Lower lobe of right lung (tissue), 2 donors: ENCODE data around the gene PHACTR1. TPM values are rescaled to one million over a fixed set of nuclear protein-coding genes. Genes with fewer than 3 reads are reported as not detected.

ENCODE experiments used
- ATAC-seq, 2 donors: fragments of 200-7000 bp; cut with Tn5 transposase; one replicate each; pipeline ENCODE4 v1.9.1; 2020 to 2022; ENCODE audit warnings: mild to moderate bottlenecking in 2 of 2, moderate library complexity in 2 of 2
- DNase-seq: peaks from one replicate; pipeline ENCODE4 v3.0.0-alpha.2; 2020
- H3K27ac ChIP-seq: fragments of 200-600 bp; one replicate; pipeline ENCODE4 v1.8.0; 2022
- H3K27me3 ChIP-seq: fragments of 200-600 bp; one replicate; pipeline ENCODE4 v1.8.0; 2022; ENCODE audit warnings: low read depth
- H3K36me3 ChIP-seq: fragments of 200-600 bp; one replicate; pipeline ENCODE4 v1.8.0; 2022; ENCODE audit warnings: mild to moderate bottlenecking
- H3K4me1 ChIP-seq: fragments of 200-600 bp; one replicate; pipeline ENCODE4 v1.8.0; 2022
- H3K4me3 ChIP-seq: fragments of 200-600 bp; one replicate; pipeline ENCODE4 v1.8.0; 2022; ENCODE audit warnings: mild to moderate bottlenecking
- H3K9me3 ChIP-seq: fragments of 200-600 bp; one replicate; pipeline ENCODE4 v1.8.0; 2022
- CTCF ChIP-seq: fragments of 200-600 bp; IDR thresholded peaks from one replicate; pipeline ENCODE4 v1.8.0; 2022; ENCODE audit warnings: antibody characterized with exemption, mild to moderate bottlenecking
- intact Hi-C: fragments of 100-400 bp; cut with DNase I; formaldehyde crosslinking; loops from one replicate; pipeline ENCODE4 v1.11.0; 2022
- total RNA-seq: library from RNA; stranded (reverse); fragmentation: NEBNext Ultra II Directional; extraction: Animal tissue kit (Norgen Biotek cat#: 25700); gene quantifications from one replicate; pipeline ENCODE4 v1.2.1, GENCODE V29; 2021
- donor health status: DM: no; HTN: yes; CAD: no; lungs with severe emphysema.

The PHACTR1 gene
- total RNA-seq, 1 donor from 2014 or later, result 91.0 TPM

DNA sequence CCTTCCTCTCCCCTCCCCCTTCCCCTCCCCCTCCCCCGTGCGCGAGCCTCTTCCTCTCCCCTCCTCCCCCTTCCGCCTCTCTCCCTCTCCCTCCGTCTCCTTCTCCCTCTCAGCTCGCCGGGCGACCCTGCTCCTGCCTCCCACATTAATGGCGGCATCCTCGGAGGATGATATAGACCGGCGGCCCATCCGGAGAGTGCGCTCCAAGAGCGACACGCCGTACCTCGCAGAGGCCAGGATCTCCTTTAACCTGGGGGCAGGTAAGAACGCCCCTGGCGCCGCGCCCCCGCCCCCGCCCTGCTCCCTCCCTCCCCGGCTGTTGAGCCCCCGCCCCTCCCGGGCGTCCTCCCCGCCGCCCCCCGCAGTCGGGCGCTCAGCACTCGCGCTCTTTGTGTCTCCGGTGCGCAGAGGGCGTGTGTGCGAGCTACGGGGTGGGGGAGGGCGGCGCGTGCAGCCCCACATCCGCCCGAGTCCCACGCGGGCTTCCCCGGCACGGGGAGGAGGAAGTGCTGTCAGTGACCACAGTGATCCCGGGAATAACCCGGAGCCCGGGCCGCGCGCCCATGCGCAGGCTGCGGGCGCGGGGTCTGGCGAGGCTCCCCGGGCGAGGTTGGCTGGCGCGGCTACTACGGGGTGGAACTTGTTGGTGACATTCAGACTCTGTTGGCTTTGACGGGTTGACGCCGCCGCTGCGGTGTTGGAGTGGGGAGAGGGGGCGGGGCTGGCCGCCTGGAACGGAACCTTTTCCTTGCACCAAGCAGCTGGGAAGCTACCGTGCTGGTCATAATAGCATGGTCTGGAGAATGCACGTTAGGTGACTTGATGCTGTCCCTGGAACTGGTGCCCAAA lies 33.2 kb downstream of the PHACTR1 start:
- intact Hi-C loops, result no loop called here
- Histone ChIP-seq H3K4me1 (no peaks in the 10 kb centered on the region), H3K27me3 (peaks cover 51% of the 10 kb centered on the region), H3K27ac (no peak overlapping the region), H3K9me3 (no peaks in the 10 kb centered on the region), H3K36me3 (no peaks in the 10 kb centered on the region), H3K4me3 (no peak overlapping the region)
- TF ChIP-seq CTCF, result no peak
- DNase-seq (no peak), ATAC-seq (no peak)

GRCh38 chr6:12750416-12750815 lies 33.8 kb downstream of the PHACTR1 start:
- ATAC-seq (no peak), DNase-seq (no peak)
- no peaks in the 10 kb centered on the region for H3K9me3 ChIP-seq
- no peak overlapping the region for H3K27ac ChIP-seq
- no peak overlapping the region for H3K4me3 ChIP-seq
- peaks cover 51% of the 10 kb centered on the region for H3K27me3 ChIP-seq
- no peaks in the 10 kb centered on the region for H3K4me1 ChIP-seq
- no peaks in the 10 kb centered on the region for H3K36me3 ChIP-seq
- TF ChIP-seq CTCF, result no peak
- intact Hi-C loops, result no loop called here

DNA sequence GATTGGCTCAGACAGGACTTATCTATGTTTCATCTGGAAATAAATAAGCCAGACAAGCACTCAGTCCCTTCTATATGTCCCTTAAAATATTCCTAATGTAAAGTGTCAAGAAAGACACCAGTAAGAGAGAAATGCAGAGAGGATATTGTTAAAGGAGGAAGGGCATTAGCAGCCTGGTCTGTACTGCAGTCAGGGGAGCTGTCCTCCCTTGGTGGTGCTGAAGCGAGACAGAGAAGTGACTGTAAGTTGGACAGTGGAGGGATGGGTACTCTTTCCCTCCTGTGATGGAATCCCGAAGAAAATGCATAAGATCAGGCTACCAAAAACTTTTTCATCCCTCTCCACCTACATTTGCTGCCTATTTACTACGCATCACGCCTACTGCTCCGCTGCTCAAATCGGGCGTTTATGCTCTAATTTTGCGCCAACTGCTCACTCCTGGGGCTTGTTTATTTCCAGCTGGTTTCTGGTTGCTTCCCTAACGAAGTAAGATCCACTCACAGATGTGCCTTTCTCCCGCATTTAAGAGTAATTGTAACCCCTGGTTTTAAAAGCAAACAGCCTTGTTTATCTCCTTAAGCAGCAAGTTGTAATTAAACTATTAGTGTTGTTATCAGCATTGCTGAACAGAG lies 35.2 kb downstream of the PHACTR1 start:
- H3K4me1 ChIP-seq, result no peaks in the 10 kb centered on the region
- intact Hi-C loops, result no loop called here
- ATAC-seq (peak; percentile 55 to 66), DNase-seq (peak; percentile 62)
- no peak for TF ChIP-seq CTCF
- no peak overlapping the region for H3K4me3 ChIP-seq
- no peaks in the 10 kb centered on the region for H3K36me3 ChIP-seq
- H3K27me3 ChIP-seq, result peaks cover 49% of the 10 kb centered on the region
- H3K9me3 ChIP-seq, result no peaks in the 10 kb centered on the region
- H3K27ac ChIP-seq, result no peak overlapping the region

DNA sequence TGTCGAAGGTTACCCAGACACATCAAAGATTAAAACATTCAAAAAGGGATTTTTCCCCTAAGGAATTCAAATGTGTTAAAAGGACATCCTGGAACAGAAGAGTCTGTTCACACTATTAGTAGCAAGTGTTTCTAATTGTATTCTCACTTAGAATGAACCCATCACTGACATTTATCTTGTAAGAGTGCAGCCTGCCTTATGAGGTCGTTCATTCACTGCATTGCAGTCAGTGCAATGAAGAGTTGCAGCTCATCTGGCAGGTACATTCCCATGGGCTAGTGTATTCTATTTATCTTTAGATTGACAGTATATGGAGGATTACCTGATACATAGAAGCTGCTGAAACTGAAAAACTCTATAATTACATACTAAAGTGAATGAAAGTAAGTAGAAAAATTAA lies 36.5 kb downstream of the PHACTR1 start:
- Histone ChIP-seq H3K36me3 (no peaks in the 10 kb centered on the region), H3K27ac (no peak overlapping the region), H3K9me3 (no peaks in the 10 kb centered on the region), H3K4me3 (no peak overlapping the region), H3K27me3 (peaks cover 39% of the 10 kb centered on the region), H3K4me1 (no peaks in the 10 kb centered on the region)
- no peak for ATAC-seq
- intact Hi-C loops, result no loop called here
- TF ChIP-seq CTCF, result no peak
- DNase-seq, result no peak

GRCh38 chr6:12760226-12760625 lies 43.7 kb downstream of the PHACTR1 start:
- no peaks in the 10 kb centered on the region for H3K9me3 ChIP-seq
- intact Hi-C loops, result no loop called here
- H3K4me3 ChIP-seq, result no peak overlapping the region
- no peak for ATAC-seq
- TF ChIP-seq CTCF, result no peak
- no peak overlapping the region for H3K27ac ChIP-seq
- no peaks in the 10 kb centered on the region for H3K4me1 ChIP-seq
- H3K27me3 ChIP-seq, result no peaks in the 10 kb centered on the region
- no peaks in the 10 kb centered on the region for H3K36me3 ChIP-seq
- no peak for DNase-seq
